Measurements from ENCODE around the gene EDRF1.
"Not testable (repeated sequence)": the region's sequence is repeated elsewhere in the genome, so short reads cannot be mapped to it uniquely, and the experiment has no call there.

EDRF1 gene

DNA sequence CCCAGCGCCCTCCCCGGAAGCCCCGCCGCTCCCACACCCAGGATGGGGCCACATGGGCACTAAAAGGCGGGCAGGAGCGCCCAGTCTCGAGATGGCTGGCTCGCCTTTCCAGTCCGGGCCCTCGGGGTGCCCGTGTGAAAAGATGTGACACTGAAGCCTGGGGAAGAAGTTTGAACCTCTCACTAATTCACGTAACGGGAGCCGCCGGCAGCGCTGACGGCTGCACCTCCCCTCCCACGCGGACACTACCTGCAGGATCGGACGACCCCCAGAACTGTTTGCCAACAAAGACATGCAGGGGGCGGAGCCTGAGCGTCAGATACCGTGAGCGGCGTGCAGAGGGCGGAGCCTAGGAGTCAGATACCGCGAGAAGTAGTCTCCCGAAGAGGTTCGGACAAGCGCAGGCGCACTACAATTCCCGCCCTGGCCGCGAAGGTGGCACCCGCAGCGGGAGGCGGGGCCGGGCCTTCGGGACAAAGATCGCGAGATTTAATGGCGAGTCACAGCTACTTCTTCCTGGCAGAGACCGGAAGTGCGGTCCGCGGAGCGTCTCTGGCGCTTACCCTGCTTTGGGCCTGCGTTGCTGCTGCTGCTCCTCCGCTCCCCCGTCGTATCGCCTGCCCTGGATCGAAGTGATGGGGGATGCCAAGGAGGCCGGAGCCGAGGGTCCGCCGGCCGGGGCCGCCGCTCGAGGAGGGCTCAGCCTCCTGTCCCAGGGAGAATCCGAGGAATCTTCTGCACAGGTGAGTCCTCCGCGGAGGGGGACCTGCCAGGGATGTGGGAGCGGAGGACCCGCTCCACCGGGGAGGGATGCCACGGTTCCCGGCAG is at the start of gene EDRF1:
TSS of gene EDRF1 (plus strand) at position 537 of the 829 bp plus-strand sequence. CDS start at position 636, 99 bp downstream.
- DNase-seq = peak; percentile 99

- DNase-seq = no peak
Measured at GRCh38 chr10:125672884-125673283, 46.6 kb upstream of the EDRF1 start.

GRCh38 chr10:125679436-125679835 is 40.1 kb upstream of the EDRF1 start:
- DNase-seq = no peak

DNA sequence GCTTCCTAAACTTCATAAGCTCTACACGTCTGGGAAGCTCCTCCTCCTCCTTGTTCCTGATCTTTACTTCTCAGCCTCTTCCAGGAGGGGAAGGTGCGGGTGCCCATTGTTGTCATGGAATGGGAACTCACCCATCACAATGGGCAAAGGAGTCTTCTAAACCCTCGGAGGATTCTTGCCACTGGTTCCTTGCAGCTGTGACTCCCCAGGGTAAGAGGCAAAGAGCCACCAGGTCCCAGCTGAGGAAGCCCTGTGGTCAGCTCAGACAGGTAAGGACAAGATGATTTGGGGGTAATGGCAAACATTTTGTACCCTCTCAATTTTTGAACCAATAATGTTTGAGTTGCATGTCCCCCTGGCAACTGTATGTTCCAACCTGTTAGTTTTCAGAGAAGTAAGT is 36.4 kb upstream of the EDRF1 start, which contains the start of gene TEX36:
TSS of gene TEX36 (minus strand) at position 101 of the 400 bp plus-strand sequence. CDS start 174 bp downstream, outside the sequence.
- no peak for DNase-seq

DNA sequence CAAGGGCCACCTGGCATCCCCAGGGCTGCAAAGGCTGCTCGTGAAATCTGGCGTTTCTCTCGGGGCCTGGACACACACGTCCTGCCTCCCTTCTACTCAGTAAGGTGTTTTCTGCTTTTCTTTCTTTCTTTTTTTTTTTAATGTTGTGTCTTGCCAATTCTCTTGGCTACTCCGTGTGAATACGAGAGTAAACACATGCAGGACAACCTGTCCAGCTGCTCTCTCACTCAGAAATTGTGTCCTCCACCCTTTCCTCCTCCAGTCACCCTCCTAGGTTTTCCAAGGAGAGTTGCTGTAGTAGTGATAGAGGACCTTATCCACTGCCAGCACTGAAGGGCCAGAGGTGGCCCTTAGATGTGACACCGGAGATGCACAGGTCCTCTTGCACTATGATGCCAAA is 35.7 kb upstream of the EDRF1 start:
- no peak for DNase-seq

DNA sequence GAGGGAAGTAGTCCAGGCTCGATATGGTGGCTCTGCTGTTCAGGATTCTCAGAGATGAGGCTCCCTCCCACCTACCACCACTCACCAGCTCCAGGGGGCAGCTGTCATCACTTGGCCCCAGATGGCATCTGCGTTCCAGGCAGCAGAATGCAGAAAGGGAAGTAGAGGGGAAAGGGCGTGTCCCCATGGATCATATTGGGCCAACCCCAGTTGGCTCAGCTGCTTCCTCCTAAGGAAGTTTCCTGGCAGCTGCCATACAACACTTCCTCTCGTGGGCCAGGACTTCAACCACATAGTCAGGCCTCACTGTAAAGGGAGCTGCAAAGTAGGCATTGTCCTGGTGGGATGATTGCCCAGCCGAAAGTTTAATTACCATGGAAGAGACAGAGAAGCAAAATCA is 34.9 kb upstream of the EDRF1 start:
- DNase-seq = no peak

- DNase-seq = no peak
Measured at GRCh38 chr10:125687507-125688185, 31.9 kb upstream of the EDRF1 start.

GRCh38 chr10:125689955-125690569 is 29.4 kb upstream of the EDRF1 start:
- no peak for DNase-seq

GRCh38 chr10:125691160-125691981 is 28.1 kb upstream of the EDRF1 start:
- DNase-seq = no peak

DNA sequence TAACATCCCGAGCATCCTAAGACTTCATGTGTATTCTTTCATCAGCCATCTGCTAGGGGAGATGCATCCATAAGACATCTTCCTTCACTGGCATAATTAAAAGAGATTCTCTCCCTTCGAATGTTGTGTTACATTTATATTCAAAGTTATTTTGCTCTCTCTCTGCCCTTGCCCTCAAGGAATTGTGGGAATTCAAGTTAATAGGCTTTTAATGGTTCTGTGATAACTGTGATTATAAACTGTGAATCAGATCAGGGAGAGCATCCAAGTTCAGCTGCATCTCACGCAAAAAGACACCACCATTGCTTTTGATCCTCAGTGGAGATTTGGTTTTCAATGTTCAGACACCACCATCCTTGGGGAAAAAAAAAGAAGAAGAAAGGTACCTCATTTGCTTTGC is 27.3 kb upstream of the EDRF1 start:
- DNase-seq = no peak

DNA sequence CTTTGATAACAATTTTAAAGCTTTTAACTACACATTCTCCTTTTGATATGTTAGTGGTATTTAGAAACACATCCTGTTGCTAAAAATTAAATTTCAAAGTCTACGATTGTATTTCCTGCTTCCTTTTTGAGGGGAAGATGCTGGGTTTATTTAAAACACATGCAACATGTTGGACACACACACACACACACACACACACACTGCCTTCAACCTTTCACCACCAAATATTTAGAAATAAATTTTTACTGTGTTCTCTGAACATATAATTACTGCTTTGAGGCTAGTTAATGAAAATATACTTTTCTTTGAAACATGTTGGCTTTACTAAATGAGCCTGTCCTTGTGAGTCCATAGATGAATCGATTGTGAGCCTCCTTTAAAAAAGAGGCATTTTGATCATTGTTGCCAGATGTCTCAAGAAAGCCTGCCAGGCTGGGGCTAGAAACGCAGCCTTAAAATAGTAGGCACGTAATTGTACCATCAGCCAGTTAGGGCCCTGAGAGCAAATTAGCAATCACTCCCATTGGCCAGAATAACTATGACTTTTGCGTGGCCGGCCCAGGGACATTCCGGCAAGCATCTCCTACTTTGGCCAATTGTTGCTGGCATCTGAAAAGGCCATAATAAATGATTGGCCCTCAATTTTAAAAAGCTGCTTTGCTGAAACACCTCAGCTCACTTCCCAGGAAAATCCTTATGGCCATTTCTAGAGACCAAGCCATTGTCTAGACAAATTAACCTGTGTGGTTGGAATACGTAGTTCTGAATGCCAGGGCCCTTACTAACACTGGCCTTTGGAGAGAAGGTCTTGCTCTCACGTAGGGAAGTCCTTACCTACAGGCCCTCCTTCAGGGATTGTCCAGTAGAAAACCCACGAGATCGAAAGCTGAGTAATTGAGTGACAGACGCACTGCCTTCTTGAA is 26.6 kb upstream of the EDRF1 start:
- DNase-seq = no peak

DNA sequence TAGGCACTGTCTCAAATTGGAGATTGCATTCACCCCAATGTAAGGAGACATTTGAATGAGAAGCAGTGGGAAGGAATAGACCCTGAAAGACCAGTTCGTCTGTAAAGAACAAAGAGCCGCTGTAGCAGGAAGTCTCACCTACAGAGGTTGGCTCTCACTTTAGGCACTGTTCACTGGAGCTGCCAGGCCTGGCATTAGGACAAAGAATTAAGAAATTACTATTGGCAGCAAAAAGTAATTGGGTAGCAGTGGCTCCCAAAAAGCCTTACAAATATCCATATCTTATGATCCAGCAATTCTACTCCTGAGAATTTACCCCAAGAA is 26.0 kb upstream of the EDRF1 start:
- no peak for DNase-seq

DNA sequence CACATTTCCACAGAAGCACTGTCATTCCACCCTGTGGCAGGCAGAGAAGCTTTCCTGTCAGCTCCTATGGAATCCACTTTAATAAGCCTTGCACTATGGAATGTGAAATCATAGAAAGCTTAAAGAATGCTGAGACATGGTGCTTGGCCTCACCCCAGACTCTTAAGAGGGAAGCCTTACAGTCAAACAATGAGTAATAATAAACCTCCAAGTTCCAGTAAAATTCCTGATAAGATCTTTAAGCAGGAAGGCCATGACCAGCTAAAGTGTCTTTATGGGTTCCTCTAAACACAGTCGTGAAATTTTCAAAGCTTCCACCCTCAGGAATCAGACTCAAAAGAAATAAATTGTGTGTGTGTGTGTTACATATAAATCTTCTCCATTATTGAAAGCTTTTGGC is 24.6 kb upstream of the EDRF1 start:
- no peak for DNase-seq

- DNase-seq = not testable (repeated sequence)
Measured at GRCh38 chr10:125696884-125697283, 22.6 kb upstream of the EDRF1 start.

DNA sequence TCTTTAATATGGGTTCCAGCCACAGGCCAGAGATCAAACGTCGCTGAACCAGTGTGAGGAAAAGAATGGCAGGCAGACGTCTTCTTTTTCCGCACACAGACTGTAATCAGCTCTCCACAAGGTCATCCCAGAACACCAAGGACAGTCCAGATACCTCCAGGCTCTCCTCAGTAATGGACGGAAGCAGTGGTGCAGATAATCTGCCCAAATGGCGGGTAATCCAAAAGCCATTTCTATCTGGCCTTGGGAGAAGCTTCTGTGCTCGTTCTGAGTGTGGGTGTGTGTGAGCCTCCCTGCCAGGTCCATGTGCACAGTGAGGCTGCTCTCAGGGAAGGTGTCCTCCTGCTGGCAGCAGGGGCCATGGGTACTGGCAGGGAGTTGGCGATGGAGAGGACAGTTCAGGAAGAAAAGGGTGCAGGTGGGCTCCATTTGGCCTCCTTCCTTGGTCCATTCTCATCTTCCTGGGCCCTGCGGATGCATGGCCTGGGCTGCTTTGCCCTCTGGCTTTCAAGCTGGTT is 21.0 kb upstream of the EDRF1 start:
- DNase-seq = no peak

- DNase-seq = no peak
Measured at GRCh38 chr10:125699562-125700143, 19.9 kb upstream of the EDRF1 start.

GRCh38 chr10:125700355-125700911 is 19.1 kb upstream of the EDRF1 start:
- DNase-seq = no peak

DNA sequence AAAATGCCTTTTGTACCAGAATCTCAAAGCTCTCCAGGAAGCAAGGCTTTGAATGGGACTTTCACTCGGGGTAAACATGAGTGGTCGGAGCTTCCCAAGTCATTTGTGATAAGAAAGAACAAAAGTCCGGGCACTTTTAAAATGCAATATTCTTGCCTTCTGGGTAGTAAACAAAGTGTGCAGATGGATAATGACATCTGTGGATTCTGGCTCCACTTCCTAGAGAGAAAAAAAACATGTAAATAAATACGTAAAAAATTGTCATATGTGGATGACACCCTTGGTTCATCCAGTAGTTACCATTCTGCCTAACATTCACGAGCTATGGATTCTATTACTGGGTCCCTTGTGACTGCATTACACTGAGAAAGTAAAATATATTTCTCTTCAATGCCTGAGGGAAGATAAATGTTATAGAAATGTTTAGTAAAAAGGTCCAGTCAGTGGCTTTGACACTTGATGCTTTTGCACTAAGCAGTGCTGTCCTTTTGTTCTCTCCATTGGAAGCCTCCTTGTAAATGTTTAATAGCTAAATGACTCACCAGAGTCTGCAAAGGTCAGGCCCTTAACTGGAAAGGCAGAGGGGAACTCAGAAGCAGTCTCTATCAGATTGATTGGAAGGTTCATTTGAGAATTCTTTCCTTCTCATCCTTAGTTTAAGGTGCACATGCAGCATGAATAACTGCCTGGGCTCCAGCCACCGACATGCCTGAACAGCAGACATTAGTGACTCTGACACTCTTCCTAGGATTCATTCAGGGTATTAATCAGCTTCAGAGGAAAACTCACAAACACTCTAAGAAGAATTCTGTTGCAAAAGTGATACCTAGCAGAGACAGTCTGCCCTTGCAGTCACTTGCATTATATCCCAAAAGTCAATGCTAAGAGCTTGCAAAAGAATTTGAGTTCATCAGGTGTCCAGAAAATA is 11.7 kb upstream of the EDRF1 start:
- no peak for DNase-seq

GRCh38 chr10:125708971-125709503 is 10.5 kb upstream of the EDRF1 start:
- DNase-seq = no peak
